H1 (cell line): Measurements from ENCODE around the gene MRPS14. TPM values are rescaled to one million over a fixed set of nuclear protein-coding genes. Genes with fewer than 3 reads are reported as not detected.

Experiments
- CTCF ChIA-PET: fragments of 300-600 bp; sonication (Branson Sonifier 250); formaldehyde crosslinking; loops from one replicate; lab custom pipeline; 2021; ENCODE audit not compliant: partially characterized antibody; lab: Charles Lee
- POLR2A ChIA-PET: fragments of 300-600 bp; sonication (Branson Sonifier 250); formaldehyde crosslinking; loops from one replicate; lab custom pipeline; 2021; ENCODE audit warnings: inconsistent platforms; ENCODE audit not compliant: partially characterized antibody; lab: Charles Lee
- DNase-seq, 2 experiments: peaks; one replicate each; pipeline versions ENCODE4 v3.0.0 to v3.0.0-alpha.2; 2010 to 2022; ENCODE audit warnings: low spot score in 2 of 2, low read depth in 1 of 2, mixed read lengths in 1 of 2
- FAIRE-seq: peaks from 2 replicates; lab custom pipeline; 2011; peaks lifted over from hg19 to GRCh38; lab: Jason Lieb, UNC
- H2AFZ ChIP-seq: 2 replicates; pipeline ENCODE4 v1.8.1; 2012; ENCODE audit warnings: low read length, inconsistent platforms
- H2AK5ac ChIP-seq: 2 replicates; pipeline ENCODE4 v1.6.1; 2013; ENCODE audit warnings: low read depth, low read length
- H2BK120ac ChIP-seq: replicated peaks from 2 replicates; pipeline ENCODE3; 2013; ENCODE audit warnings: low read depth, low read length, inconsistent platforms
- H2BK12ac ChIP-seq: 2 replicates; pipeline ENCODE4 v1.6.1; 2013; ENCODE audit warnings: low read depth, low read length
- H2BK15ac ChIP-seq: 2 replicates; pipeline ENCODE4 v1.6.1; 2013; ENCODE audit warnings: low read length
- H2BK20ac ChIP-seq: 2 replicates; pipeline ENCODE4 v1.6.1; 2013; ENCODE audit warnings: low read length
- H2BK5ac ChIP-seq: 2 replicates; pipeline ENCODE4 v1.6.1; 2013; ENCODE audit warnings: low read depth, low read length
- H3K14ac ChIP-seq: 2 replicates; pipeline ENCODE4 v1.6.1; 2013; ENCODE audit warnings: inconsistent platforms; ENCODE audit not compliant: insufficient read length
- H3K18ac ChIP-seq: 2 replicates; pipeline ENCODE4 v1.6.1; 2013; ENCODE audit warnings: low read length; ENCODE audit errors: extremely low read depth
- H3K23ac ChIP-seq: 2 replicates; pipeline ENCODE4 v1.6.1; 2013; ENCODE audit warnings: inconsistent platforms; ENCODE audit not compliant: insufficient read length
- H3K23me2 ChIP-seq: 2 replicates; pipeline ENCODE4 v1.6.1; 2013; ENCODE audit warnings: low read depth, low read length
- H3K27ac ChIP-seq: 2 replicates; pipeline ENCODE4 v1.6.1; 2011; ENCODE audit warnings: low read depth, low read length, inconsistent platforms
- H3K27me3 ChIP-seq, 4 experiments: replicated peaks in 1 of 4; 1 replicate in 1 of 4; 2 replicates in 3 of 4; pipeline versions ENCODE4 v1.6.1 to v1.8.1; 2011 to 2013; ENCODE audit warnings: low read length in 3 of 4, mild to moderate bottlenecking in 3 of 4, inconsistent platforms in 2 of 4, mixed read lengths in 2 of 4, moderate library complexity in 1 of 4; ENCODE audit not compliant: control insufficient read depth in 3 of 4, insufficient read depth in 3 of 4; ENCODE audit errors: extremely low read depth in 1 of 4
- H3K36me3 ChIP-seq, 4 experiments: 2 replicates each; pipeline versions ENCODE4 v1.6.1 to v1.8.1; 2011 to 2013; ENCODE audit warnings: mild to moderate bottlenecking in 4 of 4, low read length in 3 of 4, moderate library complexity in 2 of 4, control low read depth in 1 of 4, inconsistent platforms in 1 of 4; ENCODE audit not compliant: insufficient read depth in 4 of 4, control insufficient read depth in 2 of 4
- H3K4ac ChIP-seq: replicated peaks from 2 replicates; pipeline ENCODE3; 2013; ENCODE audit warnings: low read length, low read depth, mixed read lengths, inconsistent platforms; ENCODE audit not compliant: insufficient read length
- H3K4me1 ChIP-seq, 4 experiments: replicated peaks in 1 of 4; 1 replicate in 1 of 4; 2 replicates in 3 of 4; pipeline versions ENCODE4 v1.6.1 to v1.8.1; 2011 to 2013; ENCODE audit warnings: low read length in 3 of 4, inconsistent platforms in 2 of 4, mixed read lengths in 1 of 4; ENCODE audit not compliant: insufficient read depth in 4 of 4, control insufficient read depth in 3 of 4
- H3K4me2 ChIP-seq, 2 experiments: 2 replicates each; pipeline versions ENCODE4 v1.6.1 to v1.8.1; 2011 to 2013; ENCODE audit warnings: low read depth in 2 of 2, low read length in 2 of 2, control low read depth in 1 of 2, inconsistent platforms in 1 of 2, mild to moderate bottlenecking in 1 of 2; ENCODE audit not compliant: insufficient read depth in 1 of 2
- H3K4me3 ChIP-seq, 4 experiments: fragments of 200-600, 300-600 bp in 1 of 4; sonication (generic), shearing (Covaris generic), sonication (Bioruptor Twin) in 1 of 4; 2 replicates each; pipeline versions ENCODE4 v1.5.1 to v1.8.1; 2011 to 2016; ENCODE audit warnings: low read length in 4 of 4, low read depth in 3 of 4, control low read depth in 2 of 4, inconsistent platforms in 2 of 4, mild to moderate bottlenecking in 2 of 4, mixed read lengths in 1 of 4, moderate library complexity in 1 of 4; ENCODE audit not compliant: insufficient read depth in 2 of 4; ENCODE audit errors: extremely low read depth in 1 of 4
- H3K56ac ChIP-seq: replicated peaks from 2 replicates; pipeline ENCODE3; 2013; ENCODE audit warnings: low read depth, mild to moderate bottlenecking, mixed read lengths, low read length, inconsistent platforms; ENCODE audit not compliant: insufficient read length
- H3K79me1 ChIP-seq: 2 replicates; pipeline ENCODE4 v1.6.1; 2013; ENCODE audit warnings: low read depth, low read length, control low read depth
- H3K79me2 ChIP-seq, 2 experiments: 2 replicates each; pipeline versions ENCODE4 v1.6.1 to v1.8.1; 2012 to 2013; ENCODE audit warnings: low read length in 2 of 2, mild to moderate bottlenecking in 2 of 2, inconsistent platforms in 1 of 2; ENCODE audit not compliant: insufficient read depth in 2 of 2, control insufficient read depth in 1 of 2
- H3K9ac ChIP-seq, 4 experiments: replicated peaks in 1 of 4; 1 replicate in 1 of 4; 2 replicates in 3 of 4; pipeline versions ENCODE4 v1.6.1 to v1.8.1; 2011 to 2013; ENCODE audit warnings: low read depth in 3 of 4, low read length in 3 of 4, control low read depth in 2 of 4, mild to moderate bottlenecking in 2 of 4, moderate library complexity in 2 of 4, inconsistent platforms in 1 of 4; ENCODE audit errors: extremely low read depth in 1 of 4
- H3K9me3 ChIP-seq, 2 experiments: 2 replicates each; pipeline versions ENCODE4 v1.6.1 to v1.8.1; 2012 to 2013; ENCODE audit warnings: mild to moderate bottlenecking in 2 of 2, moderate library complexity in 2 of 2, control low read depth in 1 of 2, inconsistent platforms in 1 of 2, low read depth in 1 of 2, low read length in 1 of 2, mixed read lengths in 1 of 2; ENCODE audit not compliant: insufficient read depth in 2 of 2
- H4K20me1 ChIP-seq, 2 experiments: replicated peaks in 1 of 2; 2 replicates each; pipeline versions ENCODE3 to v1.8.1; 2011 to 2013; ENCODE audit warnings: inconsistent platforms in 2 of 2, low read length in 2 of 2, mild to moderate bottlenecking in 1 of 2; ENCODE audit not compliant: insufficient read depth in 2 of 2, control insufficient read depth in 1 of 2
- H4K5ac ChIP-seq: 2 replicates; pipeline ENCODE4 v1.6.1; 2013; ENCODE audit warnings: low read length, low read depth, mixed read lengths, inconsistent platforms; ENCODE audit not compliant: insufficient read length
- H4K8ac ChIP-seq: 2 replicates; pipeline ENCODE4 v1.8.0; 2013; ENCODE audit warnings: mild to moderate bottlenecking, moderate library complexity, low read length, inconsistent platforms; ENCODE audit not compliant: insufficient read depth; ENCODE audit errors: extremely low read depth
- H4K91ac ChIP-seq: replicated peaks from 2 replicates; pipeline ENCODE3; 2013; ENCODE audit warnings: low read length, mixed read lengths, inconsistent platforms; ENCODE audit not compliant: insufficient read length
- CBX5 ChIP-seq: fragments of 300-800, 300-1000 bp; sonication (generic); IDR thresholded peaks from 2 replicates; pipeline ENCODE4 v1.7.1; 2016; ENCODE audit warnings: antibody characterized with exemption, low read length, low read depth
- CBX8 ChIP-seq: fragments of 300-800, 300-1000 bp; sonication (generic); IDR thresholded peaks from 2 replicates; pipeline ENCODE4 v1.7.1; 2016; ENCODE audit warnings: low read depth, low read length, borderline replicate concordance
- CEBPB ChIP-seq: IDR thresholded peaks from 2 replicates; pipeline ENCODE4 v1.6.1; 2012; ENCODE audit warnings: low read depth, low read length
- CHD1 ChIP-seq: IDR thresholded peaks from 2 replicates; pipeline ENCODE4 v1.6.1; 2012; ENCODE audit warnings: low read depth, low read length, improper control_type of control experiment
- EP300 ChIP-seq, 2 experiments: IDR thresholded peaks; 1 replicate in 1 of 2; 2 replicates in 1 of 2; pipeline ENCODE4 v1.6.1; 2011 to 2012; ENCODE audit warnings: low read depth in 2 of 2, low read length in 2 of 2, mild to moderate bottlenecking in 2 of 2, borderline replicate concordance in 1 of 2, inconsistent platforms in 1 of 2, moderate library complexity in 1 of 2
- HDAC6 ChIP-seq: IDR thresholded peaks from one replicate; pipeline ENCODE4 v1.7.1; 2012; ENCODE audit warnings: low read depth, mild to moderate bottlenecking, inconsistent platforms, low read length, moderate library complexity
- JUN ChIP-seq: IDR thresholded peaks from 2 replicates; pipeline ENCODE4 v1.6.1; 2011; ENCODE audit warnings: low read depth, mild to moderate bottlenecking, improper control_type of control experiment, low read length
- PHF8 ChIP-seq: fragments of 200-600 bp; sonication (generic); conservative IDR thresholded peaks from 2 replicates; pipeline ENCODE4 v1.7.1; 2012; ENCODE audit warnings: low read depth, mild to moderate bottlenecking, inconsistent platforms, low read length, moderate library complexity
- RXRA ChIP-seq: IDR thresholded peaks from 2 replicates; pipeline ENCODE4 v1.6.1; 2011; ENCODE audit warnings: low read depth, mild to moderate bottlenecking, low read length, moderate library complexity; ENCODE audit not compliant: insufficient read depth
- SIRT6 ChIP-seq: IDR thresholded peaks from one replicate; pipeline ENCODE4 v1.7.1; 2012; ENCODE audit warnings: low read length, inconsistent platforms
- SRF ChIP-seq: IDR thresholded peaks from 2 replicates; pipeline ENCODE4 v1.6.1; 2011; ENCODE audit warnings: mild to moderate bottlenecking, low read depth, low read length, moderate library complexity
- SUZ12 ChIP-seq: fragments of 200-600 bp; sonication (generic); IDR thresholded peaks from 2 replicates; pipeline ENCODE4 v1.6.1; 2012; ENCODE audit warnings: mild to moderate bottlenecking, inconsistent platforms, low read length, moderate library complexity, mixed read lengths
- TAF1 ChIP-seq: IDR thresholded peaks from 2 replicates; pipeline ENCODE4 v1.6.1; 2011; ENCODE audit warnings: mild to moderate bottlenecking, low read depth, low read length
- TAF7 ChIP-seq: optimal IDR thresholded peaks from 2 replicates; pipeline ENCODE3; 2011; ENCODE audit warnings: low read depth, mild to moderate bottlenecking, inconsistent platforms, low read length, moderate library complexity, borderline replicate concordance
- WGBS, 2 experiments: shearing (Covaris generic) in 1 of 2; methylation state at CpG; one replicate each; pipeline versions ENCODE4 v1.1.6 to v1.1.7; 2013 to 2015; ENCODE audit warnings: low lambda C conversion rate in 2 of 2, mixed read lengths in 2 of 2, inconsistent platforms in 1 of 2, low coverage in 1 of 2, missing lambda C conversion rate in 1 of 2; ENCODE audit not compliant: insufficient replicate concordance in 2 of 2, insufficient coverage in 1 of 2, insufficient read length in 1 of 2; ENCODE audit errors: extremely low coverage in 1 of 2, missing lambda C conversion rate in 1 of 2; 5-methylcytosine and 5-hydroxymethylcytosine counted together
- polyA plus RNA-seq, 7 experiments: library from polyadenylated mRNA; depleted of rRNA in 3 of 7; stranded (reverse) in 5 of 7; unstranded in 2 of 7; fragments of >200 nt in 5 of 7; fragments of 200-250 nt in 2 of 7; gene quantifications; 1 replicate in 5 of 7; 2 replicates in 1 of 7; 4 replicates in 1 of 7; pipeline versions ENCODE4 v1.2.1 to v1.2.3, GENCODE V29; 2011 to 2013; ENCODE audit warnings: missing spikeins in 2 of 7, mixed read lengths in 2 of 7
- total RNA-seq: library from RNA; stranded (reverse); fragmentation: NEBNext Ultra II Directional; extraction: Animal tissue kit (Norgen Biotek cat#: 25700); gene quantifications from 2 replicates; pipeline ENCODE4 v1.2.1, GENCODE V29; 2021

The MRPS14 gene
- total and polyA plus RNA-seq, 2 of the 8 experiments (the other 6 are each of a cell fraction or from before 2014, with no cell fraction given) = 27.5 to 38.7 TPM

DNA sequence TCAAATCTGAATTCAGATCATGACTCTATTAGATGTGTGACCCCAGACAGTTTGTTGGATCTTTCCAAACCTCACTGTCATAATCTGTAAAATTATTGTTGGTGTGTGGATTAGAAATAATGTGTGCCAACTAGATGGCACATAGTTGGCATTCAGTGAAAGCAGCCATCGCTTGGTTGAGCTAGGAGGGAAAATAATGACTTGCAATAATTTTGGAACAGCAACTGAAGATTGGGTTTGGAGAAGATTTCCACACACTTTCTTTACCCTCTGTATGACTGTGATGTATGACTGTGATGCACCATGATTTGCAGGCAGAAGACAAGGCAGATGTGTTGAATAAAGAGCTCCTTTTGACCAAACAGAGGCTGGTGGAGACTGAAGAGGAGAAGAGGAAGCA lies 47.5 kb downstream of the MRPS14 start:
- H2BK120ac ChIP-seq = no peak overlapping the region
- H3K4me3 ChIP-seq = no peak overlapping the region
- H4K8ac ChIP-seq = no peak overlapping the region
- DNase-seq = no peak
- WGBS, 2 experiments = 96% methylated on average over 1 of the region's 1 CpG; no CpG with 5 or more reads in 1 of the 2 experiments
- H3K4ac ChIP-seq = no peak overlapping the region
- ChIA-PET POLR2A (interaction anchor here (1.2 to 1.6 kb wide), 3 partner anchors 11 to 23 kb away, joined by 3 to 5 read pairs (median 3); no protein-coding TSS in a partner anchor), CTCF (interaction anchor here (0.8 to 2.2 kb wide), 6 partner anchors 8 to 282 kb away, joined by 3 to 13 read pairs (median 6); no protein-coding TSS in a partner anchor)
- H3K18ac ChIP-seq = no peak overlapping the region
- H3K27me3 ChIP-seq = peaks cover 0 to 1% (median 0%) of the 10 kb centered on the region in 4 experiments; a peak in 1 of 7 replicates
- no peaks in the 10 kb centered on the region for H3K23me2 ChIP-seq
- H3K23ac ChIP-seq = no peak overlapping the region
- peaks cover 0 to 3% of the 10 kb centered on the region in 2 experiments for H4K20me1 ChIP-seq
- no peak overlapping the region for H3K27ac ChIP-seq
- no peak overlapping the region for H4K5ac ChIP-seq
- H2AK5ac ChIP-seq = no peak overlapping the region
- H3K9ac ChIP-seq = no peak overlapping the region
- H3K56ac ChIP-seq = no peak overlapping the region
- H3K79me1 ChIP-seq = peaks cover 2% of the 10 kb centered on the region; the same call in 1 of the 2 replicates
- no peak for TF ChIP-seq CBX5
- no peak for TF ChIP-seq SUZ12
- no peak for TF ChIP-seq EP300 (IDR thresholded peaks at IDR 0.05; ENCODE audit: borderline replicate concordance in 1 of 2, low read depth in 2 of 2, low read length in 2 of 2)
- TF ChIP-seq HDAC6 = no peak
- TF ChIP-seq SRF = no peak
- TF ChIP-seq CBX8 = no peak
- no peak for TF ChIP-seq CHD1
- TF ChIP-seq SIRT6 = no peak
- no peak for TF ChIP-seq CEBPB
- no peak for TF ChIP-seq PHF8
- no peak for TF ChIP-seq TAF1
- TF ChIP-seq TAF7 = no peak
- no peak for TF ChIP-seq RXRA
- TF ChIP-seq JUN = no peak
- peaks cover 30 to 90% (median 70%) of the 10 kb centered on the region in 4 experiments for H3K36me3 ChIP-seq
- no peak overlapping the region for H3K4me2 ChIP-seq
- no peak overlapping the region for H4K91ac ChIP-seq
- H3K14ac ChIP-seq = no peak overlapping the region
- H3K4me1 ChIP-seq = no peaks in the 10 kb centered on the region
- no peak overlapping the region for H2BK12ac ChIP-seq
- H3K9me3 ChIP-seq = no peaks in the 10 kb centered on the region
- H2BK20ac ChIP-seq = no peak overlapping the region
- no peak for FAIRE-seq
- no peak overlapping the region for H2BK15ac ChIP-seq
- no peak overlapping the region for H2BK5ac ChIP-seq
- no peaks in the 10 kb centered on the region; a peak in 2 of 4 replicates for H3K79me2 ChIP-seq
- no peak overlapping the region for H2AFZ ChIP-seq
